ENCODE results near the gene GPR155.
"Not testable (repeated sequence)": the region's sequence is repeated elsewhere in the genome, so short reads cannot be mapped to it uniquely, and the experiment has no call there.

- TF ChIP-seq CTCF, POLR2A, POLR2AphosphoS5 (IDR thresholded peaks at IDR 0.05): not testable (repeated sequence)
These were observed 76.8 kb downstream of the GPR155 start for GRCh38 chr2:174410039-174410438.

Measured in transverse colon (tissue), 4 donors.